GM10266 (cell line): ENCODE data around the gene CENPN.

ENCODE experiments used
- DNase-seq: peaks from one replicate; pipeline ENCODE4 v3.0.0; 2012; ENCODE audit errors: extremely low spot score
- CTCF ChIP-seq: IDR thresholded peaks from 2 replicates; pipeline ENCODE4 v1.5.1; 2012; ENCODE audit warnings: mild to moderate bottlenecking, low read depth; ENCODE audit not compliant: control insufficient read depth, insufficient read depth; ENCODE audit errors: missing control alignments

CENPN gene

GRCh38 chr16:81080233-81080632 lies 73.2 kb downstream of the CENPN start:
- no peak for DNase-seq
- TF ChIP-seq CTCF = no peak

- DNase-seq = no peak
- TF ChIP-seq CTCF = no peak
Observed at GRCh38 chr16:81081014-81081413, 74.0 kb downstream of the CENPN start.
